Measurements from ENCODE around the gene GPATCH2.
"Not testable (repeated sequence)": the region's sequence is repeated elsewhere in the genome, so short reads cannot be mapped to it uniquely, and the experiment has no call there.

Gene GPATCH2

GRCh38 chr1:217584286-217584811 lies 46.5 kb downstream of the GPATCH2 start:
- DNase-seq, result not testable (repeated sequence)

GRCh38 chr1:217577336-217577735 lies 53.6 kb downstream of the GPATCH2 start:
- DNase-seq, result no peak

- DNase-seq, result no peak
Measured at GRCh38 chr1:217574265-217574949, 56.5 kb downstream of the GPATCH2 start.

- DNase-seq, result no peak
Measured at GRCh38 chr1:217569021-217569420, 61.9 kb downstream of the GPATCH2 start.

DNA sequence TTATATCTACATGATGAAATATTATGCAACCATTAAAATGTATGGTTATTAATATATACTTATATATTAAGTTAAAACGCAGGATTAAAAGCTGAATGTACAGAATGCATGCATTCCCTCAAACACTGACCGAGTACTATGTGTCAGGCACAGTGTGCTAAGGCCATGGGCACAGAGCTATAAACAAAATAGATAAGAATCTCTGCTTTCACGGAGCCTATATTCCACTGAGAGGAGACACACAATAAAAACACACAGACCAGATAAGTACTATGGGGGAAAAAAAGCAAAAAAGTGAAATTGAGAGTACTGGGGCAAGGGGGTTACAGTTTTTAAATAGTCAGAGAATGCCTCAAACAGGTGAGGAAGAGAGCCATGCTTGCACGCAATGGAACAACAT lies 62.7 kb downstream of the GPATCH2 start:
- DNase-seq, result no peak

DNA sequence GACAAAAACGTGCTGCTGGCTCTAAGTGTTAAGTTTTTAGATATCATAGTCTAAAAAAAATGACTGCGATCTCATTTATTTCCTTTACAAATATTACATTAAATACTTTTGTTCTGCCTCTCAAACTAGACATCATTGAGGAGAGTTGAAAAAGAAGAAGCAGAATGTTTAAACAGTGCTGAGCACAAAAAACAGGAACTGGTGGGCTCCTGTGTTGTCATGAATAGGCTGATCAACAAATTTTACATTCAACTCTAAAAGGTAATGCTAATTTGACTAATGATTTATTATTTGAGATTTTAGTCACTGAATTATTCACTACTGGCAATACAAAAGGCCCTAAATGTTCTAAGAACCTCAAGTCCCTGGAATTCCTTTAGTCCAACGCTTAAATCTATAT lies 66.1 kb downstream of the GPATCH2 start:
- no peak for DNase-seq

DNA sequence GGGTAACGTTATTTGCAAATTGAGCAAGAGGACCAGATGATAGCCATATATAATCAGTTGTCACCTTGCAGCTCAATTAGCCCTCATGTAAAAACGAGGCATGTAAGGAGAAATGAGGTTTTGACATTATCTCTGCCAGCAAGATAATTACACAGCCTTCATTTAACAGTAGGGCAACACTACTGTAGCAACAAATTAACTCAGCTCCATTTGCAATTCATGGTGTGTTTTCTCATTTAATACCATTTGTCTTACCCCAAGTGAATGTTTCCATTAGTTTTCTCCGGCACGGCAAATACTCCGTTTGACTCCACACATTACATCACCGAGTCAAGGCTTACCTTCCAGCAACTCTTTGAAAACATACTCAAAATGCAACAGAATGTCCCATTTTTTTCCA lies 66.7 kb downstream of the GPATCH2 start:
- no peak for DNase-seq

GRCh38 chr1:217563179-217563578 lies 67.7 kb downstream of the GPATCH2 start:
- DNase-seq, result no peak

DNA sequence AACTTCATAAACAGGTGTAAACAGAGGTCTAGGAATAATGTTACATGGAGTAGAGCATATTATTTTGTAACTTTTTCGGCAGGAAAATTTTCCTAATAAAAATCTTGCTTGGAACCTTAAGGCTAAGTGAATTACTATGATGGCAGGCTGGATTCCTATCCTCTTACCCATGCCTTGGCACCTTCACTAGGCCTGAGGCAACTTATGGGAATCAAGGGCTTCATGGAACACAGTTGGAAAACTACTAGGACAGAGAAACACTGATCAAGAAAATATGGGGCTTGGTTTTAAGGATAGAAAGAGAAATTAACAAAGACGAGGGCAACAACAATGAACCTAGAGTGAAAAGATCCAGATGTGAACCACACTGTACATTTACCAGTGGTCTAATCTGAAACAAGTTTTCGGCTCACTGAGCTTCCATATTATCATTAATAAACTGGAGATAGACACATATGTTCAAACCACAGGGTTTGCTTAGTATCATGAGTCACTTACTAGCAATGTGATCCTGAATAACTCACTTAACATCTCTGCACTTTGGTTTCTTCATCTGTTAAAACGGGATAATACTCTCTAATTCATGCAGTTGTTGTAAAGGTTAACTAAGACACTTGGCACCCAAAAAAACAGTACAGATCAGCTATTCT lies 68.5 kb downstream of the GPATCH2 start:
- DNase-seq, result no peak

DNA sequence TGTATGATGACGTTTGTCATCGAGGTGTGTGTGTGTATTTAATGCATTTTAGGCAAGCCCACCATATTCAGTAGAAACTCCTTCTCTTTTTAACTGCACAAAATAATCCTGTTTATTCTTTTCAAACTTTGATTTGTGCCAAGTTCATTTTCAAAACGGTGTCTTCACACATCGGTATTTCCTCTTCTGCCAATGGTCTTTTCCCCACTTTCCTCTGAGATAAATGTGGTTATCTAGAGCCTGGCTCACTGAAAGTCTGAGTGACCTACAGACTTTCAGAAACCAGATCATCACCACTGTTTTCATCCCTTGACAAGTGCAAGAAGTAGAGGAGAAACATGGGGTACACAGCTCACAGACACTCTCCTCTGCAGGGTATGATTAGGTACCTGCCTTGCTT lies 69.4 kb downstream of the GPATCH2 start:
- no peak for DNase-seq

GRCh38 chr1:217554849-217555248 lies 76.0 kb downstream of the GPATCH2 start:
- DNase-seq, result no peak

- no peak for DNase-seq
Measured at GRCh38 chr1:217553949-217554509, 76.9 kb downstream of the GPATCH2 start.

DNA sequence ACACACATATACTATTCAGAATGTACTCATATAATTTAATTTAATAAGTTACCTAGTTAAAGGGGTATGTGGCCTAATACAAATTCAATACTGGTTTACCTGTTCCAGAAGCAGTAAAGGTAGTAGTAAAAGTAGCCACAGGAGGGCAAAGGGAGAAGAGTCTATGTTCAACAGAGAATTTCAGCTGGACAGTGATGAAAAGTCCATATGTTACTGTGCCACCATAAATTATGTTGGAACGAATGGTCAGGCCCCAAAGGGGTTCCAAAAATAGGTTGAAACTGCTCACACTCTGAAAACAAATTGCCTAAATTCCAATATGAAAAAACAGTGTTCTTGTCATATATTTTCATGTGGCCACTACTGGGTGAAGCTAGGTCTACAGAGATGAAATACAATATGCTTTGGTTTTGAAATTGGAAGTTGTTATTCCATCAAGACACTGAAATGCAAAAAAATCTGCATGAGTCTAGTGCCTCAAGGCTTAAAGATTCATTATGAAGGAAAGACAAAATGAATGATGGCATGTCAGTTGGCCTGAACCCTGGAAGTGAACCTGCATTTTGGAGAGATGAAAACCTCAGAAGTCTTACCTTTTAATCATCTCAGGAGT lies 78.4 kb downstream of the GPATCH2 start:
- no peak for DNase-seq

DNA sequence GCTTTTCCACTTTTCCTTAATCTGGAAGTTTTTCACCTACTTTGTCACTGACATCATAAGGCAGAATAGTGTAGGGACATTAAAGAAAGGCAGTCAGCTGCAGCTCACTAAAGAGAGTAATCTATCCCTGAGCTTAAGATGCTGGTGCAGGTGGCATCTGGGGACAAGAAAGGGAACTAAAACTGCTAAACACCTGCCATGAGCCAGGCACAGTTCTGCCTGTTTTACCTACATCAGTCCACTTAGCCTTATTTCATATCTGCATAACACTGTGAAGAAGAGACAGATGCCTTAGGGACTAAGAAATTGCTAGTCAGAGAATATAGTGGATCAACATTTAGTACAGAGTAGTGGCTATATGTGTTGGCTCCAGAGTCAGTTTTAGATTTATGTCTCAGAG lies 88.1 kb downstream of the GPATCH2 start:
- no peak for DNase-seq

DNA sequence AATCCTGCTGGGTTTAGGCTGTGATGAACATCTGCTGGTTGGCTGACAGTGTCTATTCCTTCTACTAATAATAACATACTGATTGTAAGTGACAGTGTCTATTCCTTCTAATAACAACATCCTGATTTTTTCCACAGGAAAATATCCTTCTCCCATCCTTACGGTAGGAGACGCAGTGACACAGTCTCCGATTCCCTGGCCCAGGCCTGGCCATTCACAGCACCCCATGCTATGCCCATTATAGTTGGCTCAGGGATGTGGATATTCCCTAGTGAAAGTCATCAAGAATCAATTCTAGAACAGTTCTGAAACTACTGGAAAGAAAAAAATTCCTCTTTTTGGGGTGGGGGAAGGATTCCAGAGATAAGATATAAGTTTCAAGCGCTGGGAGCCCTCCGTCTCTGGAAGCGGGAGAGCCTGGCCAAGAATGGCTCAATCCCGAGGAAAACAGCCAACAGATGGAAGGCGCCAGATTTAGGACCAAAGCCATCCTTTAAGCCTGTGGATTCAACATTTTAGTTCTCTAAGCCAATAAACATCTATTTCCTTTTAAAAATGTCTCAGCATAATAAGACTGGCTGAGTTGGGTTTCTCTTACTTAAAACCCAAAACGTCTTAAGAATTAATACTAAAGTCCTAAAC lies 88.6 kb downstream of the GPATCH2 start:
- no peak for DNase-seq

DNA sequence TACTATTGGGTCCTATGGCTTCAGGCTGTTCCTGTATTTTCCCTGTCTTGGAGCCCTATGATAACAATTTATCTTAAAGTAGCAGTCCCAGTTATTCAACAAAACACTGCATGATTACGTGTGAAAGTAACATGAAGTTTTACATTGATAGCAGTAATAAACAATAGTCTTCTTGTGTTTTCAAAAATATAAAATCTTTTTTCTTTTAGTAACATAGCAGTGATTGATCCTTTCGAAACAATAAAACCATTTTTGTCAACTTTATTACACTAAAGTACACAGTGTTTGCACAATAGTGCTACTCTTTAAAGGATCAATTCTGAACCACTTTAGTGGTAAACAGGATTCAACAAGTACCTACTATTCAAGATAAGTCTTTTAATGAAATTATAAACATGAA lies 90.6 kb downstream of the GPATCH2 start:
- DNase-seq, result no peak

DNA sequence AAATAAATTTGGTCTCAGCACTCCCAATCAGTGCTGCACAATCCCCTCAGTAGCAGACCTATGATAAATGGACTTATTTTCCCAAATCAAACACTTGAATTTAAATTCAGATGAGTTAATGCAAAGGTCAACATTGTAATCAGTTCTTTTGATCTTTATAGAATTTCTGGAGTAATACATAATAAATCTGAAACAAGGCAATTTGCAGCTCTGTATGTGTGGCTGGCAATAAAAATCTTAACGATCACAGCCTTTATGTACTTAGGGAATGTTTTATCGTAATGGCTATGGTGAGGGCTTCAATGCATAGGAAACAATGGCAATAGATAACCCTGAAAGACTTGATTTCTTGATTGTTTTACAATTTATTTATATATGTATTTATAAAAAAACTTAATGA lies 91.4 kb downstream of the GPATCH2 start:
- no peak for DNase-seq

DNA sequence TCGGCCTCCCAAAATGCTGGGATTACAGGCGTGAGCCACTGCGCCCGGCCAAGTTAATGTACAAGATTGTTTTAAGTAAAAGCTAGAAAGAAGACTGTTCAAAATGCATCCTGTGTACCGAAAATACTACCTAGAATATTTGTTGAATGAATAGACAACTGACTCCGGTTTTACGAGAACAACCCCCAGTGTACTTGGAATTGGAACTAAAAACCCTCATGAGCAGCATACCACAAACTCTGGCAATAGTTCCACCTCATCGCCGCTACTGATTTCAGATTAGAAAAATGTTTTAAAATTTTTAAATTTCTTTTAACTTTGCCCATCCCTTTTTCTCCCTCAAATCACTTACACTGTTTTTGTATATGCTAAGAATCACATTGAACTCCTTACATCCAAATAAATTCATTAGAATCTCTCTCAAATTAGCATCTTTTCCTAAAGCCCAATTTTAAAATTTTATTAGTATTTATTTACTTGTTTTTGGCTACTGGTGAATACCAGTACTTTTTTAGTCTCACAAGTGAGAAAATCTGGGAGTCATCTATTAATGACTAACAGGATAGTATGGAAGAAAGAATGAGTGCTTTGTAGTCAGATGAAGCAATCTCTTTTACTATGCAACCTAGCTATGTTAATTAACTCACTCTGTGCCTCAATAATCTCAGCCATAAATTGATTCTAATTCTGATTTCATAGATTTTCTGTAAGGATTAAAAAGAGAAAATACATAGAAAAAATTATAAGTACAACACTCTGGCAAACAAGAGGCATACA lies 95.1 kb downstream of the GPATCH2 start:
- no peak for DNase-seq

DNA sequence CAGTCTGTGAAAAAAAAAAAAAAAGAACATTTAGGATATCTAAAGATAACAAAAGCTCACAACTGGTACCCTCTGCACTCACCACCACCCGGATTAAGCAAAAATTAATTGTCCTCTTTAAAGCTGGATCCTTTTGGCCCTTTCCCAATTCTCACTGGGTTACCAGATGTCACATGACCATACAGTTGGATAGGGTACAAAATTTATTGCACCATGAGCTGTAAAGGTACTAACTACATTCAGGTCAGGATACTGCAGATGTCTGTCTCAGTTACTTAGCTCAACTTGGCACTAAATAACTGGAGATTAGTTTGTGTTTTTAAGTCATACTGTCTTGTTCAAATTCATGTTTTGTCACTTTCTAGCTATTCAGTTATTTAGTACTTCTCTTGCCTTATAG lies 96.3 kb downstream of the GPATCH2 start:
- DNase-seq, result no peak

DNA sequence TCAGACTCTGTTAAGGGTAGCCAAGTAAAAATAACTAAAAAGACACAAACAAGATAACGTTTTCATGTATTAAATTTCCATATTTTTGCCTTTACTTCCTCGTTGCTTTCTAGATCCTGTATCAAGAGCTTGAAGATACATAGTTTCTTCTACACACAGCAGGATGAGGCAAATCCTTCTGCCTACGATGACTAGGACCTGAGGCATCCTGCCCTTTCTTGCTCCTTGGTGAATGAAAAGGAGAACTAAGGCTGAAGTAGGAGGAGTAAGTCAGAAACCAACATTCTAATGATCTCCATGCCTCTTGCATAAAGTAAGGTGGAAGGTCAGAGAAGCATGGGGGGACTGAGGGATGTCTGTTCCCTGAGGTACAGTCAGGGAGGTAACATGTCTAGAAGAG lies 102.6 kb downstream of the GPATCH2 start:
- DNase-seq, result no peak

DNA sequence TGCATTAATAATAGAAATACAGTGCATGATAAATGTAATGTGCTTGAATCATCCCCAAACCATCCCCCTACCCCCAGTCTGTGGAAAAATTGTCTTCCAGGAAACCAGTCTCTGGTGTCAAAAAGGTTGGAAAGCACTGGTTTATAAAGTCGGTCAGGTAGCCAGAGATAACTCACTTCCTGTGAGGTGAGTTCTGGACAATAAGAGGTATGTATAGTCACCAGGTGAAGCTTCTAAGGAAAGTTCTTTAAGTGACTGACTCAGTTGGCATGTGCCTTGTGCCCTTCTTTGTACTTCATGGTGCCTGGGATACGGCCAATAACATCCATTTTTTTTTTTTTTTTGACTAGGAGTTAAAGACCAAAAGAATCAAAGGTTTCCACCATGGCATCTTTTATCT lies 103.7 kb downstream of the GPATCH2 start:
- DNase-seq, result no peak
